GM18517 (cell line): Measurements from ENCODE around the gene RNF212.
"Not testable (repeated sequence)": the region's sequence is repeated elsewhere in the genome, so short reads cannot be mapped to it uniquely, and the experiment has no call there.

Source experiments
- ATAC-seq: cut with Tn5 transposase; IDR thresholded peaks from one replicate; pipeline ENCODE4 v1.9.1; 2021; ENCODE audit warnings: mild to moderate bottlenecking, moderate library complexity; ENCODE audit not compliant: unreplicated experiment

The RNF212 gene

DNA sequence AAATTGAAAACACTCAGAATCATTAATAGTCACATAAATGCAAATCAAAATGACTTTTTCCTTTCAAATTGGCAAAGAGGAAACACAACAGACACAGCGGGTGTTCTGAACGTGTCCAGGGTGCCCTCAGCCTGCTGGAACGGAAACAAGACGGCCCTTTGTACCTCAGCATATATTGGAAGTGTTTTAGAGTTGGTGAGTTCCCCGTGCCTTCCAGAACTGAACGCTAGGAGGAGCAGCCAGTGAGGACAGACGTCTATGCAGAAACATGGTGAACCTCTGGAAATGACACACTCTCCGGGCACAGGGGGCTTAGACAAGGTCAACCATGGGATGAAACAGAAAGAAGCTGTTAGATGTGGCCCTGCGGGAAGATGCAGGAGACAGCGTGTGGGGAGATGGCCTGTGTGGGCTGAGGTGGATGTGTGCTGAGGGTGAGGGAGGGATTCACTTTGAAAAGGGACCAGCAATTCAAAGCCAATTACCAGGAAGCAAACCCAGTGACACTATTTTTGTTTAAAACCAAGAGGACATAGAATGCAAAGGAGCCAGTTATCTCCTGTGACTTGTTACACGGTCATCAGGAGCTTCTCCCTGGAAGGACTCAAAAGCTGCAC is 40.4 kb downstream of the RNF212 start:
- ATAC-seq = no peak

- no peak for ATAC-seq
Measured at GRCh38 chr4:1069394-1069793, 44.0 kb downstream of the RNF212 start.

- ATAC-seq = no peak
Measured at GRCh38 chr4:1065732-1066131, 47.6 kb downstream of the RNF212 start.

- ATAC-seq = no peak
Measured at GRCh38 chr4:1062419-1062818, 50.9 kb downstream of the RNF212 start.

GRCh38 chr4:1061760-1062159 is 51.6 kb downstream of the RNF212 start:
- ATAC-seq = no peak

- no peak for ATAC-seq
Measured at GRCh38 chr4:1061056-1061700, 52.2 kb downstream of the RNF212 start.

DNA sequence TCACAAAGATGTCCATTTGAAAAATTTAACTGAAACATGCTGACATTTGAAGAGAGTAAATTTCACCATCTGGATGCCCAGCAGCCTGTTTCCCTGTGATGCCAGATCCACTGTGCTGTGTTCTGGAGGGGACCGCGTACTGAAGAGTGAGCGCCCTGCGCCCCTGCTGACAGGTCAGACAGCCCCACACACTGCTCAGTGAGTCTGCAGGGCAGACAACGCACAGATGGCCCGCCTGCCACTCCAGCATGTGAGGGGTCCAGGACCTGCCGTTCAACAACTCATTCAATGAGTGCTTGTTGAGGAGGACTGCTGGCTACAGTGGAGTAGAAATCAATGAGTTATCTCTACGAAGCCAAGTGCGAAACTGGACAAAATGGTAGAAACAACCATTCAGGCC is 52.7 kb downstream of the RNF212 start:
- ATAC-seq = no peak

DNA sequence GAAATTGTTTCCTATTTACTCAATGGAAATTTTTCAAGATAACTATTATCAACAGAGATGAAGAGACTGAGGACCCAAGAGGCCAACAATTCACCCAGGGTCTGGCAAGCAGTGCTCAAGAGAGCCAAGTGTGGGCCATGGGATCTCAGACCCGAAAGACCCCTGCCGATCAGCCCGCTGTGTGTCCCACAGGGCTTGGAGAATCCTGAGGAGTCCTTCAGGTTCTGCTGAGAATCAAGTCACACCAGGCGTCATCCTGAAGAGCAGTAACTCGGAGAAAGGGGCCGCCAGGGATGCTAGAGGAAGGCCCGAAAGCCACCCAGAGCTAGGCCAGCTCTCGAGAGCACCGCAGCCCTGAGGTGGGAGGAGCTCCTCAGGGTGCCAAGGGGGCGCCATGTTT is 53.2 kb downstream of the RNF212 start:
- no peak for ATAC-seq

DNA sequence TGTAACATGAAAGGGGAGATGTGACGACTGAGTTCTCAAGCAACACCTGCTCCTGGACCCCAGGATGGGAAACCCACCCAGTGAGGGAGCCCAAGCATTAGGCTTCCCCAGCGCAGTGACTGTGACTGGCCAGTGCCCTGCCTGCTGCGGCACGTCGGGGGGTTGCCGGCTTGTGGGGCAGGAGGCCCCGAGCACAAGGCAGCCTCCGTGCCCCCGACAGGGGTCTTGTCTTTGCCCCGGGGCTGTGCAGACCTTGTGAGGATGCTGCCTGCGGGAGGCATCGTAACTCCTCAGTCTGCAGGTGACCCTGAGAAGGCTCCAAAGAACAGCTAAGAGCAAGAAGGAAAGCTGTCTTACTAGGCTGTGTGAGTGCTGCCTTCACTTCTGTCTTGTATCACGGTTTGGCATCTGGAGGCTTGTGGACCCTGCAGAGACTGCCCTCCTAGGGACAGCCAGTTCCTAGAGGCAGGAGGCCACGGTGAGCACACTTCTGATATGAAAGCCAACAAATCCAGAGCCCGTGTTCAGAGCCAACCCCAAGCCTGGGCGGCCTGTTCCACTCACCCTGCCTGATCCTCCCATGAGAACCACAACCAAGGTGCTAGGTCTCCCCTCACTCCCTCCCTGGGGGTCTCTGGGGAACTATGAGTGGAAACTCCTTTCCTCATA is 54.2 kb downstream of the RNF212 start:
- no peak for ATAC-seq

GRCh38 chr4:1058198-1058996 is 55.0 kb downstream of the RNF212 start:
- no peak for ATAC-seq

- no peak for ATAC-seq
Measured at GRCh38 chr4:1057403-1057745, 56.0 kb downstream of the RNF212 start.

GRCh38 chr4:1056671-1057402 is 56.5 kb downstream of the RNF212 start:
- no peak for ATAC-seq

DNA sequence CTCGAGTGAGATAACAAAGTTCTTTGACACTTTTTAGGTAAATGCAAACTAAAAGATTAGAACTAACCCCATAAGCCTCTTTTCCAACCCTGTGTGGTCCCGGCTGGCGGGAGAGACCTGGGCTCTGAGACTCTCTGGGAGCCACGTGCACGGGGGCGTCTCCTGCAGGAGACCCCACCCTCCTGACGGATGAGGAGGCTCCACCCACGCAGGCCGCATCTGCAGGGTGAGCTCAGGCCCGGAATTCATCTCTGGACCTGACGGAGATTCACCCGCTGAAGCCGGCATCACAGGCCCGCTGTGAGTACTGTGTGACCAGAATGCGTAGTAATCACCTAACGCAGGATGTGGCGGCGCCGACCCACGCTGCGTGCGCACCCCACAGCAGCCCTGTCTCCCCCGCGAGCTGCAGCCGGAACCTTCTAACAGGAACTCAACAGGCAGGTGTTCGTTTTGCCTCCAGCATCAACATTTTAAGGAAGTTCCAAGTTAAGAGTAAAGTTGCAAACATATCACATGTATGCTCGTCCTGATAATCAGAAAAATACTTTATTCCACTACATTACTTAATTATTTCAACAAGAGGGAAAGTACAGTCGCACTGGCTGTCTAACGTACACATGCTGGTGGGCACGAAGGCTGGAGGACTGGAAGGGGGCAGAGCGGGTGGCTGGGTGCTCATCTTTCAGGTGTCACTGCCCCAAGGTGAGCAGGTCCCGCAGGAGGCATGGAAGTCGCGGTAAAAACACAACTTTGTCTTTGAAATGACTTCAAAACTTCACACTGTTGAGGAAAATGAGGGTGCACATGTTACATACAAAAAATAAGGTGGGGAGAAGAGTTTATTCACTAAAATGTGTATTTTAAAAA is 57.4 kb downstream of the RNF212 start:
- ATAC-seq = no peak

DNA sequence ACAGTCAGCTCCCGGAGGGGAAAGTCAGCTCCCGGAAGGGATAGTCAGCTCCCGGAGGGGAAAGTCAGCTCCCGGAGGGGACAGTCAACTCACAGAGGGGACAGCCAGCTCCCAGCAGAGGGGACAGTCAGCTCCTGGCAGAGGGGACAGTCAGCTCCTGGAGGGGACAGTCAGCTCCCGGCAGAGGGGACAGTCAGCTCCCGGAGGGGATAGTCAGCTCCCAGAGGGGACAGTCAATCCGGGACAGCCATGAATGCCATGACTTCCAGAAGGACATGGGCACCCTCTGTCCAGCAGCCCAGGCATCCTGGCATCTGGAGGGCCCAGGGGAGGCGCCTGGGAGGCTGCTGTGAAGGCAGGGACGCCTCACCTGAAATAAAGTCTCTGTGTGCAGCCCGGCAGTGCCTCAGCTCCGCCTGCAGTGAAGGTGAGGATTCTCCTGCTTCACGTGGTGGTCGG is 58.1 kb downstream of the RNF212 start:
- not testable (repeated sequence) for ATAC-seq

GRCh38 chr4:1054696-1055242 is 58.6 kb downstream of the RNF212 start:
- ATAC-seq = not testable (repeated sequence)

DNA sequence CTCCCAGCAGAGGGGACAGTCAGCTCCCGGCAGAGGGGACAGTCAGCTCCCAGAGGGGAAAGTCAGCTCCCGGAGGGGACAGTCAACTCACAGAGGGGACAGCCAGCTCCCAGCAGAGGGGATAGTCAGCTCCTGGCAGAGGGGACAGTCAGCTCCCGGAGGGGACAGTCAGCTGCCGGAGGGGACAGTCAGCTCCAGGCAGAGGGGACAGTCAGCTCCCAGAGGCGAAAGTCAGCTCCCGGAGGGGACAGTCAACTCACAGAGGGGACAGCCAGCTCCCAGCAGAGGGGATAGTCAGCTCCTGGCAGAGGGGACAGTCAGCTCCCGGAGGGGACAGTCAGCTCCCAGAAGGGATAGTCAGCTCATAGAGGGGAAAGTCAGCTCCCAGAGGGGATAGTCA is 59.5 kb downstream of the RNF212 start:
- not testable (repeated sequence) for ATAC-seq

GRCh38 chr4:1053080-1053661 is 60.2 kb downstream of the RNF212 start:
- ATAC-seq = no peak

DNA sequence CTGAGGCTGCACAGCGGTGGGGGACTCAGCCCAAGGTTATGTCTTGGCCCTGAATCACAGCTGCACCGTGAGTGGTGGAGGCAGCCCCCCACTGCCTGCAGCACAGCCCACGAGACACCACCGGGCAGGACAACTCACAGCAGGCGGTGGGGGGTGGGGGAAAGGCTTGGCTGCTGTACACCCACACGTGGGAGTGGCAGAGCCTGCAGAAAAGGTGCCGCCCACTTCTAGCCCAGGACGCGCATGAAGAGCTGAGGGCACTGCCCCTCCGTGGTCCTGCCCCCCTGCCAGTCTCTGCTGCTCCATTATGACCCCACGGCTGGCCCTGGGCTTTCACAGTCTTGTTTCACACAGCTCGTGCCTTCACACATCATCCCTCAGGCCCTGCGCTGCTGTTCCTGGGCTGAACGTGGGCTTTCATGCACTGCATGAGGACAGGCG is 61.1 kb downstream of the RNF212 start:
- ATAC-seq = no peak

GRCh38 chr4:1051472-1051871 is 61.9 kb downstream of the RNF212 start:
- ATAC-seq = no peak
